Large intestine (tissue), 3 donors: ENCODE measurements around the gene HOXA1. TPM values are rescaled to one million over a fixed set of nuclear protein-coding genes. Genes with fewer than 3 reads are reported as not detected.
"Not testable (repeated sequence)": the region's sequence is repeated elsewhere in the genome, so short reads cannot be mapped to it uniquely, and the experiment has no call there.

ENCODE experiments used
- DNase-seq, 2 donors: peaks; one replicate each; pipeline versions ENCODE4 v3.0.0 to v3.0.0-alpha.2; 2013
- H3K27ac ChIP-seq: one replicate; pipeline ENCODE4 v1.5.1; 2013; ENCODE audit warnings: low read length
- H3K27me3 ChIP-seq: 2 replicates; pipeline ENCODE4 v1.6.1; 2013; ENCODE audit warnings: low read length; ENCODE audit not compliant: control insufficient read depth, insufficient read depth
- H3K36me3 ChIP-seq: 2 replicates; pipeline ENCODE4 v1.6.1; 2013; ENCODE audit warnings: low read length; ENCODE audit not compliant: control insufficient read depth, insufficient read depth
- H3K4me1 ChIP-seq: one replicate; pipeline ENCODE4 v1.6.1; 2013; ENCODE audit warnings: low read length; ENCODE audit not compliant: control insufficient read depth, insufficient read depth
- H3K4me3 ChIP-seq: one replicate; pipeline ENCODE4 v1.5.1; 2013; ENCODE audit warnings: low read length
- H3K9me3 ChIP-seq: one replicate; pipeline ENCODE4 v1.6.1; 2013; ENCODE audit warnings: mild to moderate bottlenecking, low read depth, low read length, moderate library complexity; ENCODE audit not compliant: control insufficient read depth
- WGBS: methylation state at CpG from one replicate; pipeline ENCODE4 v1.1.5; 2013; ENCODE audit warnings: low lambda C conversion rate; ENCODE audit not compliant: insufficient coverage; 5-methylcytosine and 5-hydroxymethylcytosine counted together
- polyA plus RNA-seq: library from polyadenylated mRNA; unstranded; fragments of 120-200 nt; gene quantifications from one replicate; pipeline ENCODE4 v1.2.1, GENCODE V29; 2013

The HOXA1 gene
- polyA plus RNA-seq, 1 donor: 1.5 TPM

- no peaks in the 10 kb centered on the region for H3K27me3 ChIP-seq
- no peaks in the 10 kb centered on the region for H3K36me3 ChIP-seq
- no peaks in the 10 kb centered on the region for H3K9me3 ChIP-seq
- no peak overlapping the region for H3K4me3 ChIP-seq
- 83% methylated on average over 1 of the region's 3 CpGs for WGBS
- no peak for DNase-seq
- H3K27ac ChIP-seq: no peak overlapping the region
- no peaks in the 10 kb centered on the region for H3K4me1 ChIP-seq
Observed at GRCh38 chr7:27066148-27066547, 29.7 kb downstream of the HOXA1 start.

- Histone ChIP-seq H3K4me3 (no peak overlapping the region), H3K9me3 (no peaks in the 10 kb centered on the region), H3K27ac (no peak overlapping the region), H3K4me1 (no peaks in the 10 kb centered on the region), H3K27me3 (no peaks in the 10 kb centered on the region), H3K36me3 (no peaks in the 10 kb centered on the region)
- no CpG with 5 or more reads among the region's 2 CpGs for WGBS
- DNase-seq: no peak
Observed at GRCh38 chr7:27065709-27066108, 30.1 kb downstream of the HOXA1 start.

- Histone ChIP-seq H3K9me3 (no peaks in the 10 kb centered on the region), H3K4me1 (no peaks in the 10 kb centered on the region), H3K27me3 (no peaks in the 10 kb centered on the region), H3K36me3 (no peaks in the 10 kb centered on the region), H3K27ac (no peak overlapping the region), H3K4me3 (no peak overlapping the region)
- DNase-seq: no peak
- no CpG with 5 or more reads among the region's 2 CpGs for WGBS
Observed at GRCh38 chr7:27064661-27065060, 31.1 kb downstream of the HOXA1 start.

- Histone ChIP-seq H3K36me3 (no peaks in the 10 kb centered on the region), H3K27me3 (no peaks in the 10 kb centered on the region), H3K4me1 (no peaks in the 10 kb centered on the region), H3K9me3 (no peaks in the 10 kb centered on the region), H3K4me3 (no peak overlapping the region), H3K27ac (no peak overlapping the region)
- WGBS: no CpG with 5 or more reads among the region's 2 CpGs
- no peak for DNase-seq
Observed at GRCh38 chr7:27064159-27064558, 31.6 kb downstream of the HOXA1 start.

GRCh38 chr7:27062946-27063345 is 32.9 kb downstream of the HOXA1 start:
- no peaks in the 10 kb centered on the region for H3K4me1 ChIP-seq
- H3K9me3 ChIP-seq: no peaks in the 10 kb centered on the region
- H3K27ac ChIP-seq: no peak overlapping the region
- H3K27me3 ChIP-seq: no peaks in the 10 kb centered on the region
- no peak overlapping the region for H3K4me3 ChIP-seq
- no peaks in the 10 kb centered on the region for H3K36me3 ChIP-seq
- no CpG with 5 or more reads among the region's 4 CpGs for WGBS
- DNase-seq: no peak

GRCh38 chr7:27053153-27053552 is 42.6 kb downstream of the HOXA1 start:
- WGBS: no CpG with 5 or more reads among the region's 3 CpGs

GRCh38 chr7:27051451-27051850 is 44.3 kb downstream of the HOXA1 start:
- DNase-seq: no peak
- Histone ChIP-seq H3K36me3 (no peaks in the 10 kb centered on the region), H3K27ac (no peak overlapping the region), H3K9me3 (no peaks in the 10 kb centered on the region), H3K27me3 (no peaks in the 10 kb centered on the region), H3K4me3 (no peak overlapping the region), H3K4me1 (no peaks in the 10 kb centered on the region)
- no CpG with 5 or more reads among the region's 4 CpGs for WGBS

More at GRCh38 chr7:27053153-27053552, 42.6 kb downstream of the HOXA1 start:
- Histone ChIP-seq H3K27me3 (no peaks in the 10 kb centered on the region), H3K27ac (no peak overlapping the region), H3K4me1 (no peaks in the 10 kb centered on the region), H3K9me3 (no peaks in the 10 kb centered on the region), H3K36me3 (no peaks in the 10 kb centered on the region), H3K4me3 (no peak overlapping the region)
- DNase-seq: no peak

GRCh38 chr7:27048438-27048837 is 47.4 kb downstream of the HOXA1 start:
- Histone ChIP-seq H3K27ac (no peak overlapping the region), H3K4me3 (no peak overlapping the region), H3K9me3 (peaks cover 6% of the 10 kb centered on the region), H3K36me3 (no peaks in the 10 kb centered on the region), H3K27me3 (no peaks in the 10 kb centered on the region), H3K4me1 (no peaks in the 10 kb centered on the region)
- WGBS: no CpG with 5 or more reads among the region's 10 CpGs
- no peak for DNase-seq

- H3K4me3 ChIP-seq: no peak overlapping the region
- no peaks in the 10 kb centered on the region for H3K4me1 ChIP-seq
- no peaks in the 10 kb centered on the region for H3K27me3 ChIP-seq
- 60% methylated on average over 1 of the region's 7 CpGs for WGBS
- peaks cover 6% of the 10 kb centered on the region for H3K9me3 ChIP-seq
- H3K36me3 ChIP-seq: no peaks in the 10 kb centered on the region
- no peak for DNase-seq
- H3K27ac ChIP-seq: no peak overlapping the region
Observed at GRCh38 chr7:27046854-27047549, 48.8 kb downstream of the HOXA1 start.

GRCh38 chr7:27045972-27046371 is 49.8 kb downstream of the HOXA1 start:
- H3K27ac ChIP-seq, H3K4me3 ChIP-seq, DNase-seq, H3K4me1 ChIP-seq, H3K36me3 ChIP-seq, H3K9me3 ChIP-seq, H3K27me3 ChIP-seq: not testable (repeated sequence)
- no CpG with 5 or more reads among the region's 4 CpGs for WGBS

- not testable (repeated sequence) for H3K27ac ChIP-seq, H3K27me3 ChIP-seq, DNase-seq, H3K4me1 ChIP-seq, H3K36me3 ChIP-seq, H3K4me3 ChIP-seq, H3K9me3 ChIP-seq
- no CpG with 5 or more reads among the region's 28 CpGs for WGBS
Observed at GRCh38 chr7:27045066-27045465, 50.7 kb downstream of the HOXA1 start.
